GM19438 (cell line): ENCODE data around the gene OR56A4.
"Not testable (repeated sequence)": the region's sequence is repeated elsewhere in the genome, so short reads cannot be mapped to it uniquely, and the experiment has no call there.

Experiments
- ATAC-seq: cut with Tn5 transposase; IDR thresholded peaks from one replicate; pipeline ENCODE4 v1.9.1; 2021; ENCODE audit warnings: low read depth; ENCODE audit not compliant: unreplicated experiment

Gene OR56A4

GRCh38 chr11:5966958-5967357, 39.8 kb downstream of the OR56A4 start:
- no peak for ATAC-seq

GRCh38 chr11:5960704-5961320, 45.9 kb downstream of the OR56A4 start:
- ATAC-seq = not testable (repeated sequence)

GRCh38 chr11:5955586-5955985, 51.2 kb downstream of the OR56A4 start:
- ATAC-seq = no peak
